Heart left ventricle (tissue), 13 donors: Measurements from ENCODE around the gene SAXO1.

Experiments
- CTCF ChIP-seq, 12 donors: fragments of 200-600 bp; sonication (generic) in 4 of 12; IDR thresholded peaks; one replicate each; pipeline versions ENCODE4 v1.5.0 to v1.8.0; 2018 to 2022; ENCODE audit warnings: antibody characterized with exemption in 12 of 12, mild to moderate bottlenecking in 5 of 12
- POLR2A ChIP-seq, 2 donors: fragments of 450-650 bp; IDR thresholded peaks; one replicate each; pipeline ENCODE4 v1.6.1; 2017; ENCODE audit warnings: antibody characterized with exemption in 2 of 2, mild to moderate bottlenecking in 2 of 2, moderate library complexity in 2 of 2
- donor health status: ischemic (EF 13 %, LVEDD 7.1; RV severe dilation, severe dysfunction).
- donor health status: DM: no; HTN: yes; CAD: no.
- donor health status: DM: no; HTN: no; CAD: no.
- donor health status: ischemic (EF 25% LVEDD 6.9; RV normal size, moderate dysfunction).
- donor health status: ischemic (EF 25% LVEDD 5.7; RV mildly dilated, moderate dysfunction).
- donor health status: ischemic (EF 35%, LVEDD 5.7; RV mildly dilated, moderate dysfunction).
- donor health status: nonischemic (EF 11% LVEDD 7.7; RV severe dilation, severe dysfunction).
- donor health status: DM: yes; HTN: yes; CAD: no.
- donor health status: PGD.
- donor health status: ischemic (EF 29% LVEDD 5.4; RV normal size, mild dysfunction).
- donor health status: nonischemic (EF 23%, LVEDD 6.1; RV moderate dilation, normal function).

- TF ChIP-seq CTCF (IDR thresholded peaks at IDR 0.05) (no peak), POLR2A (IDR thresholded peaks at IDR 0.05) (no peak)
Observed at GRCh38 chr9:18985996-18986395, 47.0 kb downstream of the SAXO1 start.
